ENCODE measurements around the gene TBX3. TPM values are rescaled to one million over a fixed set of nuclear protein-coding genes. Genes with fewer than 3 reads are reported as not detected.

Gene TBX3
- 30.8 and 36.2 TPM in 2 replicates for total RNA-seq

DNA sequence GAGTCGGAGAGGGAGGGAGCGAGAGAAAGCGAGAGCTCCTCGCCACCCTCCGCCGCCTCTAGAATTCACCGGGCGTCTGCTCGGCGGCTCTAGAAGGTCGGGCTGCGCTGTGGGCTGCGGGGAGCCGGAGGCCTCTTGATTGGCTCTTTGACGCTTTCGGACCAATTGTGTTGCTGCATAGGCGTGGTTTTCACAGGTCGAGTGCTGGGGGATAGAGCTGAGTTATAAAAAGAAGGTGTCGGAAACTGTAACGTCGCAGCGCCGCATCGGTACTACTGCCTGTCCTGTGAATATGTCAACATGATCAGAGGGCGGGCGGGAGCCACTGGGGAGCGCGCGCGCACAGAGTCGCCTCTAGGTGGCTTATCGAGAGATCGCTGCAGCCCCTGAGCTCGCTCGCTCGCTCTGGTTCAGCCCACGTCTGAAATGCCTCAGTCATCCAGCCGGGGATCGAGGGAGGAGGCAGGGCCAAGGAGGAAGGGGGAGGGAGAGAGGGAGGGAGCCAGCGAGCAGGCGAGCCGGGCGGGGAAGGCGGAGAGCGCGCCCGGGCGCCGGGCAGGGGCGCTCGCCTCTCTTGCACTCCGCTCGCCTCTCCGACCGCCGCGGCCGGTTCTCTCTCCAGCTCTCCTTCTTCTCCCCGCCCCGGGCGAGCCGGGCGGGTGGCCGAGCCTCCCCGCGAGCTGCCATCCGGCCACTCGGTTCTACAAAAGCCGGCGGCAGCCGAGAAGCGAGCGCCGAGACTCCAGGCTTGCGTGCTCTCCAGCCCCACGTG is at the start of gene TBX3:
Gene TBX3 (minus strand): TSS at position 78 of the 772 bp plus-strand sequence. CDS start 975 bp downstream, outside the sequence.

Small RNAs within 50 kb of the gene (small RNA-seq; reads per million reads assigned to genes)
- gene RF00019, result not detected

Measured in hair follicle dermal papilla cell (primary cell).